ENCODE results near the gene GOLGA6D.

GRCh38 chr15:75309711-75310110 is 27.1 kb downstream of the GOLGA6D start:
- TF ChIP-seq CTCF (IDR thresholded peaks at IDR 0.05) = no peak
- no peak for TF ChIP-seq EZH2 (IDR thresholded peaks at IDR 0.05; ENCODE audit: borderline replicate concordance, insufficient read depth, low read depth, low read length, poor library complexity, severe bottlenecking)
